HG03060 (cell line): ENCODE measurements around the gene TMCO2.
"Not testable (repeated sequence)": the region's sequence is repeated elsewhere in the genome, so short reads cannot be mapped to it uniquely, and the experiment has no call there.

ENCODE experiments used
- ATAC-seq: cut with Tn5 transposase; IDR thresholded peaks from one replicate; pipeline ENCODE4 v1.9.1; 2021; ENCODE audit warnings: low read depth, moderate number of reproducible peaks; ENCODE audit not compliant: unreplicated experiment

The TMCO2 gene

GRCh38 chr1:40247655-40248054, at the start of gene TMCO2:
Gene TMCO2 (plus strand): TSS chr1:40247937. CDS start chr1:40247994, 57 bp downstream.
- ATAC-seq, result no peak

- ATAC-seq, result no peak
Measured at GRCh38 chr1:40199126-40199525, 48.6 kb upstream of the TMCO2 start.

DNA sequence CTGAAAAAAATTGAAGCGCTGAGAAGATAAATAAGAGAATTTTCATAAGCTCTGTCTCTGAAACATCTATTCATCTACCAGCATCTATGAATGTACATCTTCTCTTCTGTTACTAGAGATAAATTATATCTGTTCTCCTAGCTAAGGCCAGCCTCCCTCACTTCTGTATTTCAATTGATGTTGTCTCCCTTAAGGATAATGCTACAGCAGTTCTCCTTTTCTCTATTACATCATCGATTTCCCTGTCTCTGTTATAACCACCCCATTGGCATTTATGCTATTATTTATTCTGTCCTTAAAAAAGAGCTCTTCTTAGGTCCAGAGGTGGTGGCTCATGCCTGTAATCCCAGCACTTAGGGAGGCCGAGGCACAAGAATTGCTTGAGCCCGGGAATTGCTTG, 42.9 kb upstream of the TMCO2 start:
- ATAC-seq, result no peak

- no peak for ATAC-seq
Measured at GRCh38 chr1:40210511-40211204, 37.1 kb upstream of the TMCO2 start.

DNA sequence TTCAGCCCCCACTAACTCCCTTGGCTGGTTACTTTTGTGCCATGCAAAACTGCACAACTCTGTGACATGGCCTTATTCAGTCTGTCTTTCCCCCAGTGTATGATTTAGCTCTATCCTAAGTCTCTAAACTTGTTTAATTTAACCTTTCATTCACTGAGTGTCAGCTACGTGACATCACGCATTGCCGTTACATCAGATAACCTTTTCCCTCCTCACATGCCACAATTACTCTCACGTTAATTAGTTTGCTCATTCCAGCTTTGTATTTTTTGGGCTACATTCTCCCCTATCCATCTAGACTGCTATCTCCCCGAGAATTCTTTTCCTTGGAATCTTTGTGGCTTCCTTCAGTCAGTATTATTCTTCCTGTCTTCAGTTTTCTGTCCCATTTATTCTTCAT, 29.4 kb upstream of the TMCO2 start:
- ATAC-seq, result no peak

- ATAC-seq, result not testable (repeated sequence)
Measured at GRCh38 chr1:40221471-40221905, 26.2 kb upstream of the TMCO2 start.

- no peak for ATAC-seq
Measured at GRCh38 chr1:40221977-40222772, 25.6 kb upstream of the TMCO2 start.

- ATAC-seq, result no peak
Measured at GRCh38 chr1:40224040-40224439, 23.7 kb upstream of the TMCO2 start.

GRCh38 chr1:40226192-40226591, 21.5 kb upstream of the TMCO2 start:
- ATAC-seq, result no peak

DNA sequence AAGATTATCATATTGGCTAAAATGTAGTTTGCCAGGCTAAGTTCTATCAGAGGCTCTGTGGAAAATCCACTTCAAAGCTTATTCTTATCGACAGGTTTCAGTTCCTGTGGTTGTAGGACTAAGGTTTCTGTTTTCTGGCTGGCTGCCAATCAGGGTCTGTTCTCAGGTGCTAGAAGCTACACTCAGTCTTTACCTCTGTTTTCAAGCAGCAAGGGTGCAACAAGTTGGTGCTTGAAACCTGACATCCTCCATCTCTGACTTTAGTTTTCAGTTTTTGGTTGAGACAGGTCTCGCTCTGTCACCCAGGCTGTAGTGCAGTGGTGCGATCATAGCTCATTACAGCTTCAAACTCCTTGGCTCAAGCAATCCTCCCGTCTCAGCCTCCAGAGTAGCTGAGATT, 15.3 kb upstream of the TMCO2 start:
- peak; percentile 77 for ATAC-seq

- ATAC-seq, result no peak
Measured at GRCh38 chr1:40239626-40240025, 8.1 kb upstream of the TMCO2 start.

GRCh38 chr1:40240390-40240789, 7.3 kb upstream of the TMCO2 start:
- no peak for ATAC-seq

- no peak for ATAC-seq
Measured at GRCh38 chr1:40241362-40241761, 6.4 kb upstream of the TMCO2 start.

- no peak for ATAC-seq
Measured at GRCh38 chr1:40243351-40243750, 4.4 kb upstream of the TMCO2 start.

- no peak for ATAC-seq
Measured at GRCh38 chr1:40244138-40244744, 3.5 kb upstream of the TMCO2 start.

- ATAC-seq, result no peak
Measured at GRCh38 chr1:40245686-40246085, 2.1 kb upstream of the TMCO2 start.

GRCh38 chr1:40248412-40248811, 675 bp downstream of the TMCO2 start:
- no peak for ATAC-seq

DNA sequence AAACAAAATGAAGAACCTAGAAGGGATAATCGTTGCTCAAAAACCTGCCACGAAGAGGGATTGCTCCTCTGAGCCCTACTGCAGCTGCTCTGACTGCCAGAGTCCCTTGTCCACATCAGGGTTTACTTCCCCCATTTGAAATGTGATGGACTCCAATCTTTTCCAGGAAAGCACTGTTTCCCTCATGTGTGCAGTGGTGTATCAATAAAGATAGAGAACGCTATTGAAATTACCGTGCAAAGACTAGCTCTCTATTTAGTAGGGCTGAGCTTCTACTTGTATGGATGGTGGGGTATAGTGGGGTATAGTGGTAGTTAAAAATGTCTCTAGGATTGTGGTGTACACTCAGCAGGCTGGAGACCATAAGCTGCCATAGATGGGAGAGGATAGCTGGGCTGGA, 3.7 kb downstream of the TMCO2 start:
- no peak for ATAC-seq

DNA sequence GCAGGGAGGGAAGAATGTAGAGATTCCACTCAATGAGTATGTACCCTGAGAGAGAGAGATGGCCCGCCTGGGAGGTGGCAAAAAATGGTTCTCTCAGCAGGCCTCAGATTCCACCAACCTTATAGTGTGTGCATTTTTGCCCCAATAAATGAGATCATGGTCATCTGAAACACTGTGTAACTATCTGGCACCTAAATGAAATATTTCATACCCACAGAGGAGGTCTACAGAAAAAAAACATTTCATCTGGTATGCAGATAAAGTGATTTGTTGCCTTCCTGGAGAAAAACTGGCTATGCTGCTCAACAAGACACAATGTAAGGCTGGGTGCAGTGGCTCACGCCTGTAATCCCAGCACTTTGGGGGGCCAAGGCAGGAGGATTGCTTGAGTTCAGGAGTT, 4.9 kb downstream of the TMCO2 start:
- ATAC-seq, result no peak

GRCh38 chr1:40255231-40255630, 7.5 kb downstream of the TMCO2 start:
- ATAC-seq, result no peak

DNA sequence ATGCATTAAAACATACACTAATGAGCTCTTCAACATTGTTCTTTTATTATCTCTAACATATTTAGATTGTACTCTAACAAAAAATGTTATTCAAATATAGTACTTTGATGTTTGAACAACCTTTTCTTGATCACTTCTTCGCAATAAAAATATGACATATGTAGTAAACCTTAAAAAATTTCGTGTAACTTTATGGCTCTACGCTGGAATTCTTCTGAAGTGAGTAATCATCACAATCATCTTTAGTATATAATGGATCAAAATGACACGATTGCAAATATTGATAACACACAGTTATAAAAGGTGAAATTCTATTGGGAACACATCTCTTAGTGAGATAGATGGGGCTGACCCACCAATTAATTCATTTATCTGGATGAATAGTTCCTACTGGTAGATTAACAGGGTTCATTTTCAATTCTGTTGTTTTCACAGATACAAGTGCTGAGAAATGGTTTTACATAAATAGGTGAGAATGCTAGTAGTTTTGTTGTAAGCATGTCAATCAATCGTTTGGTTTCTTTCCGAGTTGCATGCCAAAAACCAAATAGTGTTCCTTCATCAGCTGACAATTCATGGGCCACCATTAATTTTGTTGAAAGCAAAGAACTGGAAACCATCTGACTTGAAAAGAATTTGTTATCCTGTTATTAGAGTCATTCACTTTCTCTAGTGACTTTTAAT, 8.8 kb downstream of the TMCO2 start:
- no peak for ATAC-seq
